ENCODE results near the gene MYO1D. TPM values are rescaled to one million over a fixed set of nuclear protein-coding genes. Genes with fewer than 3 reads are reported as not detected.

Gene MYO1D
- total and polyA plus RNA-seq, 8 donors = 11.6 to 727 (median 73.4) TPM

- TF ChIP-seq CTCF (IDR thresholded peaks at IDR 0.05) (no peak), POLR2AphosphoS5 (IDR thresholded peaks at IDR 0.05) (no peak), EP300 (IDR thresholded peaks at IDR 0.05) (no peak), POLR2A (IDR thresholded peaks at IDR 0.05) (no peak)
- H3K27me3 ChIP-seq = no peaks in the 10 kb centered on the region
- 74 to 85% (median 81%) methylated on average over 5 of the region's 5 CpGs for WGBS, 5 donors
- intact Hi-C loops (cut with DNase I; ENCODE audit: low total_unique reads) = no loop called here
- no peaks in the 10 kb centered on the region for H3K9me3 ChIP-seq
- no peak overlapping the region for H3K4me3 ChIP-seq
- H3K4me1 ChIP-seq = peaks cover 0 to 7% (median 0%) of the 10 kb centered on the region in 4 donors
- DNase-seq = no peak
- H3K27ac ChIP-seq = no peak overlapping the region
- H3K36me3 ChIP-seq = no peaks in the 10 kb centered on the region
Observed at GRCh38 chr17:32854832-32855389, 22.0 kb downstream of the MYO1D start.

GRCh38 chr17:32854207-32854606 is 22.7 kb downstream of the MYO1D start:
- Histone ChIP-seq H3K27ac (no peak overlapping the region), H3K9me3 (no peaks in the 10 kb centered on the region), H3K27me3 (no peaks in the 10 kb centered on the region), H3K4me3 (no peak overlapping the region), H3K4me1 (peaks cover 0 to 7% (median 0%) of the 10 kb centered on the region in 4 donors), H3K36me3 (no peaks in the 10 kb centered on the region)
- intact Hi-C loops (cut with DNase I; ENCODE audit: low total_unique reads) = no loop called here
- 85 to 99% (median 97%) methylated on average over 1 of the region's 1 CpG for WGBS, 5 donors
- DNase-seq = peak in 1 of 2 donors; percentile 23
- no peak for TF ChIP-seq POLR2A (IDR thresholded peaks at IDR 0.05)
- TF ChIP-seq EP300 (IDR thresholded peaks at IDR 0.05) = no peak
- no peak for TF ChIP-seq POLR2AphosphoS5 (IDR thresholded peaks at IDR 0.05)
- no peak for TF ChIP-seq CTCF (IDR thresholded peaks at IDR 0.05)

- intact Hi-C loops (cut with DNase I; ENCODE audit: low total_unique reads) = no loop called here
- no peaks in the 10 kb centered on the region for H3K36me3 ChIP-seq
- H3K9me3 ChIP-seq = no peaks in the 10 kb centered on the region
- H3K4me1 ChIP-seq = peaks cover 0 to 7% (median 0%) of the 10 kb centered on the region in 4 donors
- H3K27me3 ChIP-seq = no peaks in the 10 kb centered on the region
- H3K27ac ChIP-seq = no peak overlapping the region
- TF ChIP-seq CTCF (IDR thresholded peaks at IDR 0.05) (no peak), POLR2AphosphoS5 (IDR thresholded peaks at IDR 0.05) (no peak), POLR2A (IDR thresholded peaks at IDR 0.05) (no peak), EP300 (IDR thresholded peaks at IDR 0.05) (no peak)
- H3K4me3 ChIP-seq = no peak overlapping the region
- no peak for DNase-seq
- 69 to 85% (median 75%) methylated on average over 3 of the region's 3 CpGs for WGBS, 5 donors
Observed at GRCh38 chr17:32852811-32853210, 24.1 kb downstream of the MYO1D start.

GRCh38 chr17:32849879-32850278 is 27.0 kb downstream of the MYO1D start:
- DNase-seq = no peak
- no peak overlapping the region for H3K4me3 ChIP-seq
- H3K27ac ChIP-seq = no peak overlapping the region
- no peaks in the 10 kb centered on the region for H3K36me3 ChIP-seq
- WGBS, 5 donors = 89 to 97% (median 95%) methylated on average over 1 of the region's 1 CpG
- H3K9me3 ChIP-seq = no peaks in the 10 kb centered on the region
- peaks cover 0 to 7% (median 0%) of the 10 kb centered on the region in 4 donors for H3K4me1 ChIP-seq
- no peaks in the 10 kb centered on the region for H3K27me3 ChIP-seq
- intact Hi-C loops (cut with DNase I; ENCODE audit: low total_unique reads) = no loop called here
- TF ChIP-seq CTCF (IDR thresholded peaks at IDR 0.05) (no peak), POLR2AphosphoS5 (IDR thresholded peaks at IDR 0.05) (no peak), POLR2A (IDR thresholded peaks at IDR 0.05) (no peak), EP300 (IDR thresholded peaks at IDR 0.05) (no peak)
